SK-N-SH (cell line): ENCODE results near the gene ZNF827. TPM values are rescaled to one million over a fixed set of nuclear protein-coding genes. Genes with fewer than 3 reads are reported as not detected.
A peak's percentile ranks its signal among the peaks of the same experiment; 100 is the strongest.

ENCODE experiments used
- CTCF ChIA-PET: fragments of 300-600, 350-600 bp; formaldehyde crosslinking; extraction: SDS; loops from one replicate; lab custom pipeline; 2021; lab: Yijun Ruan, JAX
- POLR2A ChIA-PET: fragments of 350-600 bp; sonication (Branson Sonifier 250); formaldehyde crosslinking; extraction: SDS; loops from one replicate; lab custom pipeline; 2020; ENCODE audit warnings: antibody characterized with exemption, inconsistent platforms; lab: Yijun Ruan, JAX
- DNase-seq: peaks from one replicate; pipeline ENCODE4 v3.0.0; 2012
- H2AFZ ChIP-seq: fragments of 200-600 bp; sonication (generic); 2 replicates; pipeline ENCODE4 v1.8.1; 2016; ENCODE audit warnings: antibody characterized with exemption, mild to moderate bottlenecking, low read depth
- H3F3A ChIP-seq: fragments of 200-600 bp; sonication (generic); replicated peaks from 2 replicates; pipeline ENCODE3; 2016; ENCODE audit warnings: antibody characterized with exemption, mild to moderate bottlenecking; ENCODE audit not compliant: insufficient read depth
- H3K27ac ChIP-seq, 2 experiments: fragments of 200-500 bp in 1 of 2; fragments of 200-600 bp in 1 of 2; sonication (Bioruptor generic) in 1 of 2; sonication (generic), shearing (Covaris generic) in 1 of 2; 2 replicates each; pipeline versions ENCODE4 v1.5.1 to v1.6.1; 2014 to 2016; ENCODE audit warnings: low read depth in 2 of 2, inconsistent platforms in 1 of 2, low read length in 1 of 2, mild to moderate bottlenecking in 1 of 2, mixed read lengths in 1 of 2
- H3K27me3 ChIP-seq: fragments of 200-600 bp; sonication (generic), shearing (Covaris generic); 2 replicates; pipeline ENCODE4 v1.6.1; 2016; ENCODE audit warnings: mixed run types; ENCODE audit not compliant: insufficient read depth
- H3K36me3 ChIP-seq, 2 experiments: fragments of 200-500 bp in 1 of 2; fragments of 200-600 bp in 1 of 2; sonication (Bioruptor generic) in 1 of 2; sonication (generic) in 1 of 2; replicated peaks in 1 of 2; 2 replicates each; pipeline versions ENCODE3 to v1.5.1; 2014 to 2016; ENCODE audit warnings: low read length in 1 of 2, mild to moderate bottlenecking in 1 of 2; ENCODE audit not compliant: insufficient read depth in 2 of 2, control insufficient read depth in 1 of 2
- H3K4me1 ChIP-seq, 2 experiments: fragments of 200-500 bp in 1 of 2; fragments of 200-600 bp in 1 of 2; sonication (Bioruptor generic) in 1 of 2; sonication (generic), shearing (Covaris generic) in 1 of 2; 2 replicates each; pipeline versions ENCODE4 v1.5.1 to v1.6.1; 2014 to 2016; ENCODE audit warnings: low read depth in 1 of 2, low read length in 1 of 2, mixed run types in 1 of 2; ENCODE audit not compliant: insufficient read depth in 2 of 2, control insufficient read depth in 1 of 2
- H3K4me2 ChIP-seq: fragments of 200-600 bp; sonication (generic), shearing (Covaris generic); 2 replicates; pipeline ENCODE4 v1.6.1; 2017; ENCODE audit warnings: mixed run types
- H3K4me3 ChIP-seq, 2 experiments: fragments of 200-500 bp in 1 of 2; fragments of 200-600 bp in 1 of 2; sonication (Bioruptor generic) in 1 of 2; sonication (generic), shearing (Covaris generic) in 1 of 2; 2 replicates each; pipeline versions ENCODE4 v1.5.1 to v1.8.1; 2014 to 2016; ENCODE audit warnings: low read depth in 2 of 2, inconsistent platforms in 1 of 2, low read length in 1 of 2, mild to moderate bottlenecking in 1 of 2, mixed read lengths in 1 of 2, moderate library complexity in 1 of 2
- H3K79me2 ChIP-seq: fragments of 200-600 bp; sonication (generic); 2 replicates; pipeline ENCODE4 v1.8.1; 2017; ENCODE audit warnings: mild to moderate bottlenecking; ENCODE audit not compliant: insufficient read depth
- H3K9ac ChIP-seq: fragments of 200-600 bp; sonication (generic); 2 replicates; pipeline ENCODE4 v1.6.1; 2017; ENCODE audit warnings: mixed run types
- H3K9me2 ChIP-seq: fragments of 200-600 bp; sonication (generic); 2 replicates; pipeline ENCODE4 v1.6.1; 2017; ENCODE audit warnings: mixed run types
- H3K9me3 ChIP-seq: fragments of 200-600 bp; sonication (generic); 2 replicates; pipeline ENCODE4 v1.6.1; 2017; ENCODE audit warnings: mixed run types, mild to moderate bottlenecking, moderate library complexity
- H4K20me1 ChIP-seq: fragments of 200-600 bp; sonication (generic); 2 replicates; pipeline ENCODE4 v1.6.1; 2017; ENCODE audit warnings: mild to moderate bottlenecking, mixed run types; ENCODE audit not compliant: insufficient read depth
- CTCF ChIP-seq: fragments of 200-600 bp; sonication (generic); IDR thresholded peaks from 2 replicates; pipeline ENCODE4 v1.6.1; 2017; ENCODE audit warnings: antibody characterized with exemption, mild to moderate bottlenecking, moderate library complexity
- ELF1 ChIP-seq: IDR thresholded peaks from 2 replicates; pipeline ENCODE4 v1.4.0; 2012
- EP300 ChIP-seq, 2 experiments: IDR thresholded peaks; 2 replicates each; pipeline versions ENCODE4 v1.4.0 to v1.6.1; 2012; ENCODE audit warnings: borderline replicate concordance in 1 of 2, low read depth in 1 of 2, low read length in 1 of 2
- EZH2phosphoT487 ChIP-seq: fragments of 200-600 bp; sonication (generic); IDR thresholded peaks from 2 replicates; pipeline ENCODE4 v1.6.1; 2017; ENCODE audit warnings: low read depth, mixed run types, mild to moderate bottlenecking, antibody characterized with exemption, moderate library complexity, borderline replicate concordance
- FOSL2 ChIP-seq: IDR thresholded peaks from 2 replicates; pipeline ENCODE4 v1.4.0; 2012; ENCODE audit warnings: low read depth, mild to moderate bottlenecking, moderate library complexity, borderline replicate concordance
- FOXJ3 ChIP-seq: sonication (generic); formaldehyde crosslinking; IDR thresholded peaks from 2 replicates; pipeline ENCODE4 v1.5.1; 2020; ENCODE audit warnings: mild to moderate bottlenecking, missing genetic modification reagents
- FOXM1 ChIP-seq: IDR thresholded peaks from 2 replicates; pipeline ENCODE4 v1.4.0; 2012; ENCODE audit warnings: low read depth, mild to moderate bottlenecking
- GABPA ChIP-seq: IDR thresholded peaks from 2 replicates; pipeline ENCODE4 v1.4.0; 2012; ENCODE audit warnings: low read depth, mild to moderate bottlenecking
- JUND ChIP-seq: IDR thresholded peaks from 2 replicates; pipeline ENCODE4 v1.4.0; 2012
- MAX ChIP-seq: IDR thresholded peaks from 2 replicates; pipeline ENCODE4 v1.4.0; 2012; ENCODE audit warnings: low read depth
- MEF2A ChIP-seq: IDR thresholded peaks from 2 replicates; pipeline ENCODE4 v1.4.0; 2012; ENCODE audit warnings: low read depth, borderline replicate concordance
- NFIC ChIP-seq: IDR thresholded peaks from 2 replicates; pipeline ENCODE4 v1.4.0; 2012; ENCODE audit warnings: borderline replicate concordance
- NRF1 ChIP-seq: IDR thresholded peaks from 2 replicates; pipeline ENCODE4 v1.6.1; 2012; ENCODE audit warnings: low read depth, mild to moderate bottlenecking, low read length
- REST ChIP-seq: IDR thresholded peaks from 2 replicates; pipeline ENCODE4 v1.6.1; 2012; ENCODE audit warnings: mild to moderate bottlenecking, low read depth, low read length, moderate library complexity
- RFX5 ChIP-seq: IDR thresholded peaks from 2 replicates; pipeline ENCODE4 v1.6.1; 2012; ENCODE audit warnings: mild to moderate bottlenecking, improper control_type of control experiment, low read length
- RXRA ChIP-seq: IDR thresholded peaks from 2 replicates; pipeline ENCODE4 v1.4.0; 2012; ENCODE audit warnings: low read depth, mild to moderate bottlenecking, borderline replicate concordance
- SIN3A ChIP-seq: IDR thresholded peaks from 2 replicates; pipeline ENCODE4 v1.6.1; 2012; ENCODE audit warnings: low read depth, mild to moderate bottlenecking, low read length, moderate library complexity, borderline replicate concordance
- SMC3 ChIP-seq: IDR thresholded peaks from 2 replicates; pipeline ENCODE4 v1.6.1; 2012; ENCODE audit warnings: low read depth, low read length, improper control_type of control experiment
- TCF12 ChIP-seq: IDR thresholded peaks from 2 replicates; pipeline ENCODE4 v1.4.0; 2012
- USF2 ChIP-seq: fragments of 150-350 bp; IDR thresholded peaks from 2 replicates; pipeline ENCODE4 v1.6.1; 2017; ENCODE audit warnings: antibody characterized with exemption, low read length, low read depth, borderline replicate concordance
- YY1 ChIP-seq: IDR thresholded peaks from 2 replicates; pipeline ENCODE4 v1.4.0; 2012; ENCODE audit warnings: low read depth, mild to moderate bottlenecking
- ZBTB33 ChIP-seq: IDR thresholded peaks from 2 replicates; pipeline ENCODE4 v1.4.0; 2012; ENCODE audit warnings: low read depth, borderline replicate concordance
- WGBS: methylation state at CpG from one replicate; pipeline ENCODE4 v1.1.6; 2017; ENCODE audit warnings: low lambda C conversion rate; 5-methylcytosine and 5-hydroxymethylcytosine counted together
- polyA plus RNA-seq, 3 experiments: library from polyadenylated mRNA; depleted of rRNA; stranded (reverse); fragments of >200 nt; gene quantifications; 2 replicates each; pipeline ENCODE4 v1.2.3, GENCODE V29; 2012

ZNF827 gene
- polyA plus RNA-seq, 1 of the 3 experiments (the other 2 are of a cell fraction), result 23.2 TPM

- TF ChIP-seq RXRA, result peak; percentile 67; the same call in 1 of the 2 replicates
- TF ChIP-seq YY1, result 0 out of 2 replicates have a peak, but pooled peaks have one; percentile 57
- TF ChIP-seq NRF1, result no peak
- no peak for TF ChIP-seq SMC3
- TF ChIP-seq MEF2A, result peak; percentile 42; the same call in 1 of the 2 replicates
- TF ChIP-seq GABPA, result no peak
- TF ChIP-seq MAX, result peak; percentile 86; the same call in 1 of the 2 replicates
- peak; percentile 91; the same call in 1 of the 2 replicates for TF ChIP-seq SIN3A
- peak; percentile 92 for TF ChIP-seq FOSL2
- TF ChIP-seq USF2, result no peak
- peak; percentile 91 for TF ChIP-seq NFIC
Observed at GRCh38 chr4:145734576-145735346, 203.9 kb downstream of the ZNF827 start (continued).

- Histone ChIP-seq H3K27me3 (no peaks in the 10 kb centered on the region), H3K79me2 (no peaks in the 10 kb centered on the region), H4K20me1 (no peaks in the 10 kb centered on the region), H3K4me3 (peak overlapping the region in 1 of 2 experiments; percentile 62; a peak in 1 of 4 replicates), H3K9me3 (no peaks in the 10 kb centered on the region), H3K27ac (peak overlapping the region; percentile 99 to 100), H3K4me1 (peaks cover 26 to 39% of the 10 kb centered on the region in 2 experiments), H3K9ac (peak overlapping the region; percentile 88), H3K9me2 (no peaks in the 10 kb centered on the region), H2AFZ (no peak overlapping the region; the same call in 1 of the 2 replicates), H3F3A (peaks cover 36% of the 10 kb centered on the region), H3K4me2 (peak overlapping the region; percentile 93), H3K36me3 (no peaks in the 10 kb centered on the region)
- WGBS, result 58% methylated on average over 7 of the region's 7 CpGs
- ChIA-PET CTCF (interaction anchor here (0.7 kb wide), 1 partner anchor 131 kb away, joined by 3 read pairs; no protein-coding TSS in a partner anchor), POLR2A (interaction anchor here (0.6 to 1.3 kb wide), 2 partner anchors 196 to 205 kb away, joined by 3 read pairs; partner anchors contain the start of gene ZNF827)
- DNase-seq, result no peak
- TF ChIP-seq FOXM1, result no peak
- TF ChIP-seq NFIC, result no peak
- no peak for TF ChIP-seq REST
- TF ChIP-seq ZBTB33, result no peak
- no peak for TF ChIP-seq TCF12
- TF ChIP-seq RFX5, result no peak
- TF ChIP-seq CTCF, result no peak
- no peak for TF ChIP-seq ELF1
- no peak for TF ChIP-seq JUND
- no peak for TF ChIP-seq YY1
- TF ChIP-seq GABPA, result no peak
- no peak for TF ChIP-seq EZH2phosphoT487
- no peak for TF ChIP-seq FOXJ3 (CRISPR knock-in tag)
- TF ChIP-seq EP300 (IDR thresholded peaks at IDR 0.05; ENCODE audit: borderline replicate concordance in 1 of 2, low read depth in 1 of 2, low read length in 1 of 2), result no peak
Observed at GRCh38 chr4:145734031-145734430, 204.6 kb downstream of the ZNF827 start.
